Esophagus mucosa (tissue), 1 donor: ENCODE results near the gene TCTA. TPM values are rescaled to one million over a fixed set of nuclear protein-coding genes. Genes with fewer than 3 reads are reported as not detected.

Experiments
- ATAC-seq: fragments of 200-7000 bp; cut with Tn5 transposase; one replicate; pipeline ENCODE4 v1.9.1; 2020
- total RNA-seq: library from RNA; stranded (reverse); gene quantifications from one replicate; pipeline ENCODE4 v1.2.4, GENCODE V29; 2023
- donor health status: DM: yes; HTN: yes; CAD: no.

Gene TCTA
- total RNA-seq, 1 donor from 2014 or later = 12.4 TPM

- no peak for ATAC-seq
Measured at GRCh38 chr3:49410846-49411534, 1.2 kb upstream of the TCTA start.

GRCh38 chr3:49411535-49411967, 672 bp upstream of the TCTA start:
- ATAC-seq = peak; percentile 35

- ATAC-seq = peak; percentile 1
Measured at GRCh38 chr3:49412632-49413337, 562 bp downstream of the TCTA start.

- ATAC-seq = no peak
Measured at GRCh38 chr3:49413338-49413734, 1.1 kb downstream of the TCTA start.

GRCh38 chr3:49414753-49415152, 2.5 kb downstream of the TCTA start:
- no peak for ATAC-seq

- no peak for ATAC-seq
Measured at GRCh38 chr3:49415931-49416601, 3.8 kb downstream of the TCTA start.

GRCh38 chr3:49416867-49417266, 4.6 kb downstream of the TCTA start:
- no peak for ATAC-seq

GRCh38 chr3:49417516-49418120, 5.4 kb downstream of the TCTA start:
- ATAC-seq = no peak

- peak; percentile 5 for ATAC-seq
Measured at GRCh38 chr3:49421890-49422378, 9.7 kb downstream of the TCTA start.

GRCh38 chr3:49422379-49423248, 10.4 kb downstream of the TCTA start, which contains the start of gene AMT:
Gene AMT, minus strand, starts transcription at chr3:49422473. Its CDS starts 23 bp downstream, at chr3:49422450.
- peak; percentile 20 for ATAC-seq

- no peak for ATAC-seq
Measured at GRCh38 chr3:49424816-49425215, 12.6 kb downstream of the TCTA start.

GRCh38 chr3:49427586-49427985, 15.4 kb downstream of the TCTA start:
- ATAC-seq = no peak

GRCh38 chr3:49428752-49429080, 16.5 kb downstream of the TCTA start:
- ATAC-seq = no peak

GRCh38 chr3:49434731-49435130, 22.5 kb downstream of the TCTA start:
- no peak for ATAC-seq

GRCh38 chr3:49445391-49445790, 33.2 kb downstream of the TCTA start:
- ATAC-seq = no peak

GRCh38 chr3:49453621-49454020, 41.4 kb downstream of the TCTA start:
- no peak for ATAC-seq

GRCh38 chr3:49454458-49454857, 42.2 kb downstream of the TCTA start:
- peak; percentile 43 for ATAC-seq

GRCh38 chr3:49454898-49455681, 42.9 kb downstream of the TCTA start:
- no peak for ATAC-seq

GRCh38 chr3:49456466-49456865, 44.2 kb downstream of the TCTA start:
- ATAC-seq = no peak

- ATAC-seq = no peak
Measured at GRCh38 chr3:49460188-49460890, 48.1 kb downstream of the TCTA start.

GRCh38 chr3:49460956-49461355, 48.7 kb downstream of the TCTA start:
- ATAC-seq = no peak
